ENCODE measurements around the gene TEX19. TPM values are rescaled to one million over a fixed set of nuclear protein-coding genes. Genes with fewer than 3 reads are reported as not detected.

The TEX19 gene
- total and polyA plus RNA-seq, 10 of the 15 experiments (the other 5 are each of a cell fraction or from before 2014, with no cell fraction given), result 0.03 to 0.32 (median 0.13) TPM; not detected in 3

DNA sequence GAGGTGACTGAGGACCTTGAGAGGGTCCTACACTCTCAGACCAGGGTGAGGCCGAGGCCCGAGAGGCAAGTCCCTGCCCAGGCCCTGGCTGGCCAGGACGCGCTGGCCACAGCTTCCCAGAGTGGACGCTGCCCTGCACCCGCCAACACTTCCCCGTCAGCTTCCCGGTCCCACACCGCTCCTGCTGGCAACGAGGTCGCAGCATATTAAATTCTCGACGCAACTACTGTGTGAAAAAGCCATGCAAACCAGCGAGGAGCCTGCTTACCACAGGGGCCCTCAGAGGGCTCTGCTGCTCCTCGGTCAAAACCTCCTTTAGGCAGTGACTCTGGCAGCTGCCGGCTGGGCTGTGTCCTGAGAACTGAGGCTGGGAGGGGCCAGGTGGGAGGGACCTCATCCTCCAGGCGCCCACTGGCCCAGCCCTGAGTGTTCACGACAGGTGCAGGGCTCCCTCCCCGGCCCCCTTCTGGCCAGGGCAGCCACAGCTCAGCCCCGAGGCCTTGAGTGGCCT lies 2.1 kb upstream of the TEX19 start:
- ChIA-PET SMC1A (ENCODE audit: uncharacterized antibody, unreplicated experiment) (no interaction called here), POLR2A (no interaction called here), CTCF (interaction anchor here (0.7 to 1.5 kb wide), 6 partner anchors 53 to 195 kb away, joined by 3 to 4 read pairs (median 3); no protein-coding TSS in a partner anchor), RAD21 (ENCODE audit: unreplicated experiment) (interaction anchor here (1.2 to 1.3 kb wide), 2 partner anchors 45 to 58 kb away, joined by 3 to 6 read pairs; no protein-coding TSS in a partner anchor)
- intact Hi-C loops (cut with micrococcal nuclease; ENCODE audit: unreplicated experiment) (no loop called here), in situ Hi-C loops (cut with MboI) (no loop called here)
- FAIRE-seq (no peak), ATAC-seq (peak; percentile 63), DNase-seq (ENCODE audit: low read depth, low spot score) (no peak)
- no peak overlapping the region for H2AFZ ChIP-seq (ENCODE audit: control insufficient read depth, low read depth, low read length)
- no peak overlapping the region for H3K9ac ChIP-seq (ENCODE audit: control insufficient read depth, insufficient read depth, low read length)
- H3K9me3 ChIP-seq (replicated peaks; ENCODE audit: control insufficient read depth, insufficient read depth, low read length), result no peaks in the 10 kb centered on the region
- no peaks in the 10 kb centered on the region for H3K27me3 ChIP-seq (replicated peaks in 1 of 2; ENCODE audit: control insufficient read depth in 2 of 2, insufficient read depth in 2 of 2, low read length in 1 of 2)
- BruUV-seq (replicated peaks), result no TSS peak
- H3K36me3 ChIP-seq (ENCODE audit: control insufficient read depth in 2 of 2, insufficient read depth in 2 of 2, low read length in 1 of 2), result no peaks in the 10 kb centered on the region
- no peaks in the 10 kb centered on the region for H3K79me2 ChIP-seq (ENCODE audit: control insufficient read depth, insufficient read depth, low read length)
- H4K20me1 ChIP-seq (ENCODE audit: control insufficient read depth, insufficient read depth), result no peaks in the 10 kb centered on the region
- H3K4me2 ChIP-seq (ENCODE audit: control insufficient read depth, insufficient read depth), result no peak overlapping the region
- WGBS (ENCODE audit: insufficient coverage, insufficient replicate concordance, low lambda C conversion rate, missing lambda C conversion rate), result 43% methylated on average over 20 of the region's 20 CpGs
- no peak overlapping the region for H3K4me3 ChIP-seq
- no peak for TF ChIP-seq RAD21 (IDR thresholded peaks at IDR 0.05; ENCODE audit: insufficient read depth, low read depth, low read length)
- no peak for TF ChIP-seq TBL1XR1 (IDR thresholded peaks at IDR 0.05; ENCODE audit: low read depth, low read length)
- TF ChIP-seq, protein P1, sequence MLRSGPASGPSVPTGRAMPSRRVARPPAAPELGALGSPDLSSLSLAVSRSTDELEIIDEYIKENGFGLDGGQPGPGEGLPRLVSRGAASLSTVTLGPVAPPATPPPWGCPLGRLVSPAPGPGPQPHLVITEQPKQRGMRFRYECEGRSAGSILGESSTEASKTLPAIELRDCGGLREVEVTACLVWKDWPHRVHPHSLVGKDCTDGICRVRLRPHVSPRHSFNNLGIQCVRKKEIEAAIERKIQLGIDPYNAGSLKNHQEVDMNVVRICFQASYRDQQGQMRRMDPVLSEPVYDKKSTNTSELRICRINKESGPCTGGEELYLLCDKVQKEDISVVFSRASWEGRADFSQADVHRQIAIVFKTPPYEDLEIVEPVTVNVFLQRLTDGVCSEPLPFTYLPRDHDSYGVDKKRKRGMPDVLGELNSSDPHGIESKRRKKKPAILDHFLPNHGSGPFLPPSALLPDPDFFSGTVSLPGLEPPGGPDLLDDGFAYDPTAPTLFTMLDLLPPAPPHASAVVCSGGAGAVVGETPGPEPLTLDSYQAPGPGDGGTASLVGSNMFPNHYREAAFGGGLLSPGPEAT (IDR thresholded peaks at IDR 0.05; ENCODE audit: low read depth), result no peak
- H3K4me1 ChIP-seq (ENCODE audit: control insufficient read depth, insufficient read depth, low read length), result peaks cover 7% of the 10 kb centered on the region
- H3K27ac ChIP-seq (ENCODE audit: control insufficient read depth, insufficient read depth), result no peak overlapping the region

- H3K4me3 ChIP-seq, result no peak overlapping the region
- H3K79me2 ChIP-seq (ENCODE audit: control insufficient read depth, insufficient read depth, low read length), result no peaks in the 10 kb centered on the region
- intact Hi-C loops (cut with micrococcal nuclease; ENCODE audit: unreplicated experiment), result no loop called here
- no peak for DNase-seq (ENCODE audit: low read depth, low spot score)
- POLR2A ChIA-PET, result interaction anchor here (0.6 to 0.7 kb wide), 2 partner anchors 62 to 121 kb away, joined by 4 read pairs; no protein-coding TSS in a partner anchor
- H3K27me3 ChIP-seq (replicated peaks in 1 of 2; ENCODE audit: control insufficient read depth in 2 of 2, insufficient read depth in 2 of 2, low read length in 1 of 2), result no peaks in the 10 kb centered on the region
- no peak for FAIRE-seq
- WGBS (ENCODE audit: insufficient coverage, insufficient replicate concordance, low lambda C conversion rate, missing lambda C conversion rate), result 44% methylated on average over 2 of the region's 2 CpGs
- H2AFZ ChIP-seq (ENCODE audit: control insufficient read depth, low read depth, low read length), result no peak overlapping the region
- SMC1A ChIA-PET (ENCODE audit: uncharacterized antibody, unreplicated experiment), result interaction anchor here (0.8 to 1.2 kb wide), 3 partner anchors 9 to 62 kb away, joined by 3 read pairs; no protein-coding TSS in a partner anchor
- H3K4me1 ChIP-seq (ENCODE audit: control insufficient read depth, insufficient read depth, low read length), result peaks cover 4% of the 10 kb centered on the region; the same call in 1 of the 2 replicates
- no TSS peak for BruUV-seq (replicated peaks)
- no peak for ATAC-seq
- in situ Hi-C loops (cut with MboI), result no loop called here
- no peak overlapping the region for H3K4me2 ChIP-seq (ENCODE audit: control insufficient read depth, insufficient read depth)
- H3K9me3 ChIP-seq (replicated peaks; ENCODE audit: control insufficient read depth, insufficient read depth, low read length), result no peaks in the 10 kb centered on the region
- no peak for TF ChIP-seq STAT3 (IDR thresholded peaks at IDR 0.05; ENCODE audit: low read depth, low read length)
- TF ChIP-seq KDM1A (IDR thresholded peaks at IDR 0.05; ENCODE audit: borderline replicate concordance), result no peak
- TF ChIP-seq JUND (IDR thresholded peaks at IDR 0.05; ENCODE audit: low read depth, low read length), result no peak
- TF ChIP-seq E2F4 (IDR thresholded peaks at IDR 0.05; ENCODE audit: low read depth, low read length), result no peak
- TF ChIP-seq CBFB (IDR thresholded peaks at IDR 0.05; ENCODE audit: low read depth), result no peak
- no peak for TF ChIP-seq RBBP5 (conservative IDR thresholded peaks at IDR 0.05)
- no peak for TF ChIP-seq ZNF274 (IDR thresholded peaks at IDR 0.05; ENCODE audit: insufficient read depth, insufficient read length)
- TF ChIP-seq ZBTB4 (CRISPR knock-in tag; IDR thresholded peaks at IDR 0.05), result no peak
- no peak for TF ChIP-seq FOXK2 (IDR thresholded peaks at IDR 0.05)
- CTCF ChIA-PET, result interaction anchor here (0.7 to 1.8 kb wide), 11 partner anchors 9 to 193 kb away, joined by 3 to 8 read pairs (median 3); partner anchors contain the start of gene UTS2R
- no peaks in the 10 kb centered on the region for H4K20me1 ChIP-seq (ENCODE audit: control insufficient read depth, insufficient read depth)
- no peak overlapping the region for H3K27ac ChIP-seq (ENCODE audit: control insufficient read depth, insufficient read depth)
- RAD21 ChIA-PET (ENCODE audit: unreplicated experiment), result interaction anchor here (0.7 to 1.3 kb wide), 4 partner anchors 13 to 115 kb away, joined by 3 to 6 read pairs (median 3); no protein-coding TSS in a partner anchor
- no peak overlapping the region for H3K9ac ChIP-seq (ENCODE audit: control insufficient read depth, insufficient read depth, low read length)
- no peaks in the 10 kb centered on the region for H3K36me3 ChIP-seq (ENCODE audit: control insufficient read depth in 2 of 2, insufficient read depth in 2 of 2, low read length in 1 of 2)
Observed at GRCh38 chr17:82357394-82357793, 1.7 kb upstream of the TEX19 start.
